Tibial nerve (tissue), 4 donors: ENCODE measurements around the gene RHNO1.

Experiments used
- EP300 ChIP-seq, 2 donors: sonication (generic); formaldehyde crosslinking; IDR thresholded peaks; one replicate each; pipeline ENCODE4 v1.6.1; 2017; ENCODE audit warnings: antibody characterized with exemption in 2 of 2, mild to moderate bottlenecking in 1 of 2
- POLR2A ChIP-seq, 2 donors: fragments of 450-650 bp; IDR thresholded peaks; one replicate each; pipeline ENCODE4 v1.6.1; 2017; ENCODE audit warnings: antibody characterized with exemption in 2 of 2, mild to moderate bottlenecking in 2 of 2, moderate library complexity in 2 of 2
- TF ChIP-seq, protein P1 (sequence below), 5 experiments: fragments of 200-600 bp in 3 of 5; fragments of 450-650 bp in 2 of 5; sonication (generic) in 3 of 5; IDR thresholded peaks; one replicate each; pipeline ENCODE4 v1.5.1; 2016 to 2019; ENCODE audit warnings: antibody characterized with exemption in 5 of 5, mild to moderate bottlenecking in 3 of 5, moderate library complexity in 2 of 5

GRCh38 chr12:2836574-2836973 is 40.4 kb upstream of the RHNO1 start:
- TF ChIP-seq, protein P1, sequence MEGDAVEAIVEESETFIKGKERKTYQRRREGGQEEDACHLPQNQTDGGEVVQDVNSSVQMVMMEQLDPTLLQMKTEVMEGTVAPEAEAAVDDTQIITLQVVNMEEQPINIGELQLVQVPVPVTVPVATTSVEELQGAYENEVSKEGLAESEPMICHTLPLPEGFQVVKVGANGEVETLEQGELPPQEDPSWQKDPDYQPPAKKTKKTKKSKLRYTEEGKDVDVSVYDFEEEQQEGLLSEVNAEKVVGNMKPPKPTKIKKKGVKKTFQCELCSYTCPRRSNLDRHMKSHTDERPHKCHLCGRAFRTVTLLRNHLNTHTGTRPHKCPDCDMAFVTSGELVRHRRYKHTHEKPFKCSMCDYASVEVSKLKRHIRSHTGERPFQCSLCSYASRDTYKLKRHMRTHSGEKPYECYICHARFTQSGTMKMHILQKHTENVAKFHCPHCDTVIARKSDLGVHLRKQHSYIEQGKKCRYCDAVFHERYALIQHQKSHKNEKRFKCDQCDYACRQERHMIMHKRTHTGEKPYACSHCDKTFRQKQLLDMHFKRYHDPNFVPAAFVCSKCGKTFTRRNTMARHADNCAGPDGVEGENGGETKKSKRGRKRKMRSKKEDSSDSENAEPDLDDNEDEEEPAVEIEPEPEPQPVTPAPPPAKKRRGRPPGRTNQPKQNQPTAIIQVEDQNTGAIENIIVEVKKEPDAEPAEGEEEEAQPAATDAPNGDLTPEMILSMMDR (IDR thresholded peaks at IDR 0.05), result no peak
- TF ChIP-seq EP300 (IDR thresholded peaks at IDR 0.05) (no peak), POLR2A (IDR thresholded peaks at IDR 0.05) (no peak)
